Osteocyte (in vitro differentiated cells): ENCODE measurements around the gene MS4A6E. TPM values are rescaled to one million over a fixed set of nuclear protein-coding genes. Genes with fewer than 3 reads are reported as not detected.

Experiments used
- DNase-seq: peaks from one replicate; pipeline ENCODE4 v3.0.0; 2021; ENCODE audit warnings: mixed read lengths; ENCODE audit not compliant: unreplicated experiment; ENCODE audit errors: extremely low spot score
- H3K27ac Mint-ChIP-seq: one replicate; pipeline ENCODE4 v1.8.0; 2021; ENCODE audit warnings: mild to moderate bottlenecking, mixed read lengths; ENCODE audit not compliant: unreplicated experiment
- H3K27me3 Mint-ChIP-seq: one replicate; pipeline ENCODE4 v1.8.0; 2021; ENCODE audit warnings: mixed read lengths; ENCODE audit not compliant: unreplicated experiment
- H3K36me3 Mint-ChIP-seq: one replicate; pipeline ENCODE4 v1.8.0; 2021; ENCODE audit warnings: mixed read lengths; ENCODE audit not compliant: unreplicated experiment
- H3K4me1 Mint-ChIP-seq: one replicate; pipeline ENCODE4 v1.8.0; 2021; ENCODE audit warnings: mixed read lengths; ENCODE audit not compliant: unreplicated experiment
- H3K4me3 Mint-ChIP-seq: one replicate; pipeline ENCODE4 v1.8.0; 2021; ENCODE audit warnings: mild to moderate bottlenecking, moderate library complexity, mixed read lengths; ENCODE audit not compliant: unreplicated experiment
- H3K9me3 Mint-ChIP-seq: one replicate; pipeline ENCODE4 v1.8.0; 2021; ENCODE audit warnings: mixed read lengths; ENCODE audit not compliant: unreplicated experiment
- total RNA-seq: library from RNA; stranded (reverse); gene quantifications from 2 replicates; pipeline ENCODE4 v1.2.1, GENCODE V29; 2021
- TF ChIP-seq, protein P1 (sequence below): fragments of 200-600 bp; sonication (generic); IDR thresholded peaks from 2 replicates; pipeline ENCODE4 v1.5.0; 2021; ENCODE audit warnings: antibody characterized with exemption, mild to moderate bottlenecking, moderate library complexity

Gene MS4A6E
- total RNA-seq, 1 donor from 2014 or later: not detected

DNA sequence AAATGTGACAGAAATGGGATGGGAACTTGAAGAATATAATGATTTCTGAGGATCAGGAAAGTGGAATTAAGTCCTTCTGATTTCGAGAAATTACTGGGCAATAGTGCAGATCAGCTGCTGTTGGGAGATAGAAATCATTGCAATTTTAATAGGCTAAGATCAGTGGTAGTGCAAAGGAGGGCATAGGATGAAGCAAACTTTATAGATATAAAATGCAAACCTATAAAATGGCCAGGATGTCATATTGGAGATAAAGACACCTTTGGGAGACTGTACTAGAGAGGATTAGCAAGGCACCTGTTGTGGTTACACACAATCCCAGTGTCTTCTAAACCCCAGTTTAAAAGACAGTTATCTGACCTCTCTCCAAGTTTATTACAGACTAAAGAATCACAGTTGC, 44.8 kb downstream of the MS4A6E start:
- TF ChIP-seq, protein P1, sequence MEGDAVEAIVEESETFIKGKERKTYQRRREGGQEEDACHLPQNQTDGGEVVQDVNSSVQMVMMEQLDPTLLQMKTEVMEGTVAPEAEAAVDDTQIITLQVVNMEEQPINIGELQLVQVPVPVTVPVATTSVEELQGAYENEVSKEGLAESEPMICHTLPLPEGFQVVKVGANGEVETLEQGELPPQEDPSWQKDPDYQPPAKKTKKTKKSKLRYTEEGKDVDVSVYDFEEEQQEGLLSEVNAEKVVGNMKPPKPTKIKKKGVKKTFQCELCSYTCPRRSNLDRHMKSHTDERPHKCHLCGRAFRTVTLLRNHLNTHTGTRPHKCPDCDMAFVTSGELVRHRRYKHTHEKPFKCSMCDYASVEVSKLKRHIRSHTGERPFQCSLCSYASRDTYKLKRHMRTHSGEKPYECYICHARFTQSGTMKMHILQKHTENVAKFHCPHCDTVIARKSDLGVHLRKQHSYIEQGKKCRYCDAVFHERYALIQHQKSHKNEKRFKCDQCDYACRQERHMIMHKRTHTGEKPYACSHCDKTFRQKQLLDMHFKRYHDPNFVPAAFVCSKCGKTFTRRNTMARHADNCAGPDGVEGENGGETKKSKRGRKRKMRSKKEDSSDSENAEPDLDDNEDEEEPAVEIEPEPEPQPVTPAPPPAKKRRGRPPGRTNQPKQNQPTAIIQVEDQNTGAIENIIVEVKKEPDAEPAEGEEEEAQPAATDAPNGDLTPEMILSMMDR: no peak
- H3K4me3 Mint-ChIP-seq: no peak overlapping the region
- no peak for DNase-seq
- no peak overlapping the region for H3K27ac Mint-ChIP-seq
- H3K4me1 Mint-ChIP-seq: peaks cover 17% of the 10 kb centered on the region
- peaks cover 12% of the 10 kb centered on the region for H3K27me3 Mint-ChIP-seq
- H3K9me3 Mint-ChIP-seq: no peaks in the 10 kb centered on the region
- no peaks in the 10 kb centered on the region for H3K36me3 Mint-ChIP-seq

DNA sequence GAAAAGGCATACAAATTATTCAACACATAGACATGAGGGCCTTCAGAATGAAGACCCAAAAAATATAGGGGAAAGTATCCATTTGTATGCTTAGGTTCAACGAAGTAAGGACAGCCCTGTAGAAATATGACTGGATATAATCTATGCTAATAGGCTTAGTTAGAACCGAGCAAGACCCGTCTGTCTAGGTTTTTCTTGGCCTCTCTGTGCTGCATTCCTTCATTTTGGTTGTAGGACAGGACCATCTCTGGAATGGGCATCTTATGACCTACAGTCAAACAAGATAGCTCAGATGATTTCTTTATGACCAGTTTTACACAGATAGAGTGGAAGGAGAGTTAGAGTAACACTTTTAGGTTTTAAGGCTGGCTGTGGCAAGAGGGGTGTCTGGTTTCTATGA, 45.7 kb downstream of the MS4A6E start:
- H3K4me3 Mint-ChIP-seq: no peak overlapping the region
- H3K27ac Mint-ChIP-seq: no peak overlapping the region
- no peaks in the 10 kb centered on the region for H3K9me3 Mint-ChIP-seq
- no peaks in the 10 kb centered on the region for H3K36me3 Mint-ChIP-seq
- TF ChIP-seq, protein P1: no peak
- H3K4me1 Mint-ChIP-seq: peaks cover 17% of the 10 kb centered on the region
- no peak for DNase-seq
- peaks cover 20% of the 10 kb centered on the region for H3K27me3 Mint-ChIP-seq

DNA sequence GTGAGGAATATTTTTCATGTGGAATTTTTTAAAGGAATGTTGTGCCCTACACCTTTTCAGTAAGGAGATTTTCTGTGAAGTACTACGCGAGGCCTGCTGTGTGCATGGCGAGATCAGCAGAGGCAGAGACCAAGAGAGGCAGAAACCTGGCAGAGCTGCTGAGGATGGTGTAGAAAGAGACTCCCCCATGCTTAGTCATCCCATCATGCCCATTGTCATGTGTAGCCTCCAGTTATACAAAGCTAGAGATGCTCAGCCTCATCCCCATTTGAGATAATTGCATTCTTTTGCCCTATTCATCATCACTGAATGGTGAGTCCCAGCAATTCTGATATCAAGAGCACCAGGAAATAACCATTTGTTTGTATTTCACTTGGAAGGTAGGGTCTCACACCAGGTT, 48.3 kb downstream of the MS4A6E start:
- Mint-ChIP-seq H3K27ac (no peak overlapping the region), H3K27me3 (peaks cover 36% of the 10 kb centered on the region), H3K4me3 (no peak overlapping the region), H3K9me3 (no peaks in the 10 kb centered on the region), H3K36me3 (no peaks in the 10 kb centered on the region), H3K4me1 (peaks cover 14% of the 10 kb centered on the region)
- no peak for DNase-seq
- TF ChIP-seq, protein P1: no peak

DNA sequence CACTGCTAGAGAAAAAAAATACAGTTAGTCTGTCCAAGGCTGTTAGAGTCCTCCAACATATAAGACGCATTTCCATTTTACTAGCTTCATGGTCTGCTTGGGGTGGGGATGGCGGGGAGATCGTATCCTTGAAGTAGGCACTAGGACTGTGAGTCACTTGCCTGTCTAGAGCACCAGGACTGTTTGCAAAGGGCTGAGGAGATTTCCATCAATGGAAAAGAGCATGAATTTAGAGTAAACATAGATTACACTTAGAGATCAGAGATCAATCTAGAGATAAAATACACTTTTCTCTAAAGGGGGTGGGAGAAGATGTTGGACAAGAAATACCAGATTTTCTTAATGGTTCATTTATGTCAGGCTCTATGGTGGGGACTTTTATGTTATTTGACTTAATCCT, 49.5 kb downstream of the MS4A6E start:
- Mint-ChIP-seq H3K27me3 (peaks cover 46% of the 10 kb centered on the region), H3K4me1 (peaks cover 2% of the 10 kb centered on the region), H3K27ac (no peak overlapping the region), H3K9me3 (no peaks in the 10 kb centered on the region), H3K4me3 (no peak overlapping the region), H3K36me3 (no peaks in the 10 kb centered on the region)
- no peak for DNase-seq
- TF ChIP-seq, protein P1: no peak

DNA sequence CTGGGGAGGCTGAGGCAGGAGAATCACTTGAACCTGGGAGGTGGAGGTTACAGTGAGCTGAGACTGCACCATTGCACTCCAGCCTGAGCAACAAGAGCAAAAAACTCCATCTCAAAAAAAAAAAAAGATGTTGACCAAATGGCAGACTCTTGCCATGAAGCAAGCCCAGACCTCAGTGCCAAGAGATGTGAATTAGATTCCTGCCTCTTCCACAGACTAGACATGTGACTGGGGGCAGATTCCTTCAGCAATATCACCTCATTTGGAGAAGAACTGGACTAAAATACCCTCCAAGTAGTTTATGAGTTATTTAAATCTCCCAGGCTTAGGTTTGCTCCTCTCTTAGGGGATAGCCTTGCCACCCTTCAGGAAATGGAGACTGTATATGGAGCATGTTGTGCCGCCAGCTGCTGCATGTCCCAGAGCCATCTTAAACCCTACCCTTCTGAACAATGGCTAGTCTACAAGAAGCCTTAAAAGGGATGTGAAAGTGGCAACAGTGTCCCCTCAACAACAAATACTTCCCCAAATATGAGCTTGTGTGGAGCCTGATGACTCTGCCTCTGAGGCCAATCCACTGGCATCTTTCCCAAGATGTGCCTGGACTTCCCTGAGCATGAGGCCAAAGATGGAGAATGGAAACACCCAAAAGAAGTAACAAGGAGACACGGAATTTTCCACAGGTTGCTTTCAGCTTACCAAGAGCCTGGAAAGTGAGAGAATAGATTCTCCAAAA, 50.5 kb downstream of the MS4A6E start:
- Mint-ChIP-seq H3K36me3 (no peaks in the 10 kb centered on the region), H3K4me1 (no peaks in the 10 kb centered on the region), H3K9me3 (no peaks in the 10 kb centered on the region), H3K4me3 (no peak overlapping the region), H3K27me3 (peaks cover 53% of the 10 kb centered on the region), H3K27ac (no peak overlapping the region)
- TF ChIP-seq, protein P1: no peak
- no peak for DNase-seq
